ENCODE results near the gene IL13RA2.

The IL13RA2 gene

GRCh38 chrX:114997779-114998178 is 19.6 kb downstream of the IL13RA2 start:
- no peak for DNase-seq (ENCODE audit: low read depth in 2 of 2)

- no peak for DNase-seq (ENCODE audit: low read depth in 2 of 2)
These were observed 31.3 kb downstream of the IL13RA2 start for GRCh38 chrX:114985967-114986592.

GRCh38 chrX:114976292-114976691 is 41.1 kb downstream of the IL13RA2 start:
- DNase-seq (ENCODE audit: low read depth in 2 of 2), result no peak

GRCh38 chrX:114973013-114973412 is 44.4 kb downstream of the IL13RA2 start:
- DNase-seq (ENCODE audit: low read depth in 2 of 2), result no peak

- no peak for DNase-seq (ENCODE audit: low read depth in 2 of 2)
These were observed 46.6 kb downstream of the IL13RA2 start for GRCh38 chrX:114970806-114971205.

GRCh38 chrX:114964374-114964773 is 53.0 kb downstream of the IL13RA2 start:
- no peak for DNase-seq (ENCODE audit: low read depth in 2 of 2)

- DNase-seq (ENCODE audit: low read depth in 2 of 2), result no peak
These were observed 55.2 kb downstream of the IL13RA2 start for GRCh38 chrX:114962209-114962608.

- DNase-seq (ENCODE audit: low read depth in 2 of 2), result no peak
These were observed 57.7 kb downstream of the IL13RA2 start for GRCh38 chrX:114959729-114960128.
